Fibroblast of villous mesenchyme (primary cell): Measurements from ENCODE around the gene ESR2. TPM values are rescaled to one million over a fixed set of nuclear protein-coding genes. Genes with fewer than 3 reads are reported as not detected.
"Not testable (repeated sequence)": the region's sequence is repeated elsewhere in the genome, so short reads cannot be mapped to it uniquely, and the experiment has no call there.

Experiments used
- DNase-seq: peaks from one replicate; pipeline ENCODE4 v3.0.0-alpha.2; 2010; ENCODE audit warnings: low read depth
- H3K4me3 ChIP-seq: 2 replicates; pipeline ENCODE4 v1.5.1; 2011; ENCODE audit warnings: low read depth, mild to moderate bottlenecking, low read length
- total RNA-seq: library from RNA; depleted of rRNA; stranded (reverse); fragments of >200 nt; gene quantifications from 2 replicates; pipeline ENCODE4 v1.2.3, GENCODE V29; 2012
- TF ChIP-seq, protein P1 (sequence below): IDR thresholded peaks from 2 replicates; pipeline ENCODE4 v1.5.1; 2012; ENCODE audit warnings: low read depth, mild to moderate bottlenecking, low read length; ENCODE audit not compliant: insufficient read depth

ESR2 gene
- total RNA-seq, 1 donor = not detected

- no peak overlapping the region for H3K4me3 ChIP-seq
- DNase-seq = no peak
- TF ChIP-seq, protein P1, sequence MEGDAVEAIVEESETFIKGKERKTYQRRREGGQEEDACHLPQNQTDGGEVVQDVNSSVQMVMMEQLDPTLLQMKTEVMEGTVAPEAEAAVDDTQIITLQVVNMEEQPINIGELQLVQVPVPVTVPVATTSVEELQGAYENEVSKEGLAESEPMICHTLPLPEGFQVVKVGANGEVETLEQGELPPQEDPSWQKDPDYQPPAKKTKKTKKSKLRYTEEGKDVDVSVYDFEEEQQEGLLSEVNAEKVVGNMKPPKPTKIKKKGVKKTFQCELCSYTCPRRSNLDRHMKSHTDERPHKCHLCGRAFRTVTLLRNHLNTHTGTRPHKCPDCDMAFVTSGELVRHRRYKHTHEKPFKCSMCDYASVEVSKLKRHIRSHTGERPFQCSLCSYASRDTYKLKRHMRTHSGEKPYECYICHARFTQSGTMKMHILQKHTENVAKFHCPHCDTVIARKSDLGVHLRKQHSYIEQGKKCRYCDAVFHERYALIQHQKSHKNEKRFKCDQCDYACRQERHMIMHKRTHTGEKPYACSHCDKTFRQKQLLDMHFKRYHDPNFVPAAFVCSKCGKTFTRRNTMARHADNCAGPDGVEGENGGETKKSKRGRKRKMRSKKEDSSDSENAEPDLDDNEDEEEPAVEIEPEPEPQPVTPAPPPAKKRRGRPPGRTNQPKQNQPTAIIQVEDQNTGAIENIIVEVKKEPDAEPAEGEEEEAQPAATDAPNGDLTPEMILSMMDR = no peak
Observed at GRCh38 chr14:64126548-64126947, 167.6 kb downstream of the ESR2 start.

DNA sequence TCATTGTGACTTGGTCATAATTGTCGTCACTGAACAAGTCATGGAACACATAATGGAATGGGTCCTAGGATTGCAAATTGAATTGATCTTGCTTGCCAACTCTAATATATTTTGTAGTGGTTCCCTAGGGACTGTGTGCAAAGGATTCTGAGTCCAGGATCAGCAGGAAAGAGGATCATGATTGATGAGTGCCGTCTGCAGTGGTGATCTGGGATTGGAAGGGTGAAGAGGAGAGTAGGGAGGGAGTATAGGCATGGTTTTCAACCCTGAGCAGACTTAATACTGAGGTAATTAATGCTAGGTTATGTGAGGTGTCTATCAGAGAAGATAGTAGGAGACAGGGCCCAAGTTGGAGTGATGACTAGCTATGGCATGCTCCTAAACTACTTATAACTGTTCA lies 168.9 kb downstream of the ESR2 start:
- no peak for DNase-seq
- TF ChIP-seq, protein P1 = no peak
- H3K4me3 ChIP-seq = no peak overlapping the region

GRCh38 chr14:64123241-64123822 lies 170.8 kb downstream of the ESR2 start:
- TF ChIP-seq, protein P1 = no peak
- DNase-seq = no peak
- H3K4me3 ChIP-seq = no peak overlapping the region

DNA sequence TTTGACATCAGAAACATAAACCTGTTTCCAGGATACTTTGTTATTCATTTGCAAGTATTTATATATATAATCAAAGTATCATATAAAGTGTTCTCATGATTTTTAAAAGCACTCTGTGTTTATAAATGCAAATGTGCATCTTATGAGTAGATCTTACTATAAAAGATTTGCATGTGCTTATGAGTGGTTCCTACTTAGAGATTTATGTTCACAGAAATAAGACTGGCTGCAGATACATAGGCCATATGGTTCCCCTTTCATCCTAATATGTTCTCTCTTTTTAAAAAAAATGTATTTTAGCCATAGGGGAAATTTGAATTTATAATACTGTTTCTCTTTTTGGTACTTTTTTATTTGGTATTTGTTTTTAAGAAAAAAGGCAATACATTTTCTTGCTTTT lies 174.2 kb downstream of the ESR2 start:
- TF ChIP-seq, protein P1 = no peak
- no peak for DNase-seq
- no peak overlapping the region for H3K4me3 ChIP-seq

- TF ChIP-seq, protein P1 = no peak
- no peak for DNase-seq
- H3K4me3 ChIP-seq = no peak overlapping the region
Observed at GRCh38 chr14:64119500-64119899, 174.7 kb downstream of the ESR2 start.

DNA sequence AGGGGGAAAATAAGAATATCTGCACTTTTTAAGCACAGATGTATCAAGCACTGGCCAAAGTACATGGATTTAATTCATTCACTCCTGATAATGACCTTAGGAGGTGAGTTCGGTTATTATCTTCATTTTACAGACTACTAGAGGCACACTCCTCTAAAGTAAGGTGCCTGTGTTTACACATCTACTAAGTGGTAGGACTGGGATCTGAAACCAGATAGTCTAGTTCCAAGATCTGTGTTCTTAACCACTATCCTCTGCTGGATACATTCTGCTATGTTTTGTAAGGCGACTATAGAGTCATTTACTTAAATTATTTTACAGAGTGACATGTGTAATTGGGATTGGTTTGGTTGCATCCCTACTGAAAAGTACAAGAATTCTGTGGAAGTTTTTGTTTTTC lies 175.3 kb downstream of the ESR2 start:
- TF ChIP-seq, protein P1 = no peak
- no peak for DNase-seq
- no peak overlapping the region for H3K4me3 ChIP-seq

GRCh38 chr14:64118403-64118742 lies 175.8 kb downstream of the ESR2 start:
- DNase-seq, H3K4me3 ChIP-seq: not testable (repeated sequence)
